Fibroblast of skin of right biceps (primary cell): ENCODE results near the gene FHIT.

ENCODE experiments used
- DNase-seq: peaks from one replicate; pipeline ENCODE4 v3.0.0-alpha.2; 2013

The FHIT gene

GRCh38 chr3:60388731-60389130, 862.5 kb downstream of the FHIT start:
- DNase-seq: no peak

GRCh38 chr3:60386306-60386705, 864.9 kb downstream of the FHIT start:
- no peak for DNase-seq

DNA sequence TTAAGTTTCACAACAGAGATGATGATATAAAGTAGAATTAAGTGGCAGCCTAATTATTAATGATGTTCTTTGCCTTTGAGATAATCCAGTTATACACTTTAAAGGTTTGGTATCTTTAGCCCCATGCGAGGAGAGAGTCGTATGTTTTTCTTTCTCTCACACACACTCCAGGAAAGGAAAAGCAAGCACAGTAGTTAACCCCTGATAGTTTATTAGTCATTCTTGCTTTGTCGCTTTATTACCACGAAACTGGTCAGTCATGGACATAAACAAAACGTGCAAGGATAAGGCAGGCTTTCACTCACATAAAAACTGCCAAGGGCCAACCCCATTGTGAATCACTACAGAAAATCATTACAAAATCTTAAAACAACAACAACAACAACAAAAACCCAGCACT, 866.9 kb downstream of the FHIT start:
- no peak for DNase-seq

DNA sequence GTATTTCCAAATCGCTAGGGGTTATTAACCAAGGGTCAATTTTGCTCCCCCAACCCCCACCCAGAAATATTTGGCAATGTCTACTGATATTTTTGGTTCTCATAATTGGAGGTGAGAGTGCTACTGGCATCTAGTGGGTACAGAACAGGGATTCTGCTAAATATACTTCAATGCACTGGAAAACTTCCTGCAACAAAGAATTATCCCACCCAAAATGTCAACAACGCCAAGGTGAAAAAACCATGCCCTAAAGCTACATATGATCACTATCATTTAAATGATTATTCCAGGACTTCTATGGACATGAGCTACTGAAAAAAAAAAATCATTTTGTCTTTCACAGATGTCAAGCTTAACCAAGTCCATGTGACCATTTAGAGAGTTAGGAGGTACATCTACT, 867.9 kb downstream of the FHIT start:
- no peak for DNase-seq

GRCh38 chr3:60366486-60366885, 884.8 kb downstream of the FHIT start:
- peak; percentile 22 for DNase-seq

DNA sequence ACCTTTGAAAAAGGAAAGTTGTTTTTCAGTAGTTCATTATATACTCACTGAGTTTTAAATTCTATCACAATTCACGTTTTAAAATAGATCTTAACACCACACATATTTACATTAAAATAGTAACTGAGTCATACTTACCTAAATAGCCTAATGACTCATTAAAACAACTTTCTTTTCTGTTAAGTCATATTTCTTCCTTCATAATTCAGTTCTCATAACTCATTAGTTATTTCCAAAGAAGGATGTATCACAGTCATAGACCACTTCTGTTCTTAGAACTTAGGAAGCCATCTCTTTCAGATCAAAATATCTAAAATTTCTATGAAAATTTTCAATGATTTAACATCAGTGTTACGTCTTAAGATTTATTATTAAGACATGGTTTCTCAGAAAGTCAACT, 885.9 kb downstream of the FHIT start:
- peak; percentile 64 for DNase-seq

DNA sequence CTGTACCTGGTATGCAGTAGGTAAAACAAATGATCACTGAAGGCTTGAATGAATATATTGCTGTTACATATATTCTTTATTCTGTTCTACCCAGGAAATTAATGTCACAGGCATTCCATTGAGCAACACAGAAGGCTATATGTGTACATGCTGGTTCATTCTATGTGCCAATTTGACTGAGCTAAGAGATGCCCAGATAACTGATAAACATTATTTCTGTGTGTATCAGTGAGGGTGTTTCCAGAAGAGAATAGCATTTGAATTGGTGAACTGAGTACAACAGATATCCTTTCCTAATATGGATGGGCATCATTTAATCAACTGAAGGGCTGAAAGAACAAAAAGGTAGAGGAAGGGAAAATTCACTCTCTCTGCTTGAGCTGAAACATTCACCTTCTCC, 886.8 kb downstream of the FHIT start:
- no peak for DNase-seq

GRCh38 chr3:60363817-60364216, 887.4 kb downstream of the FHIT start:
- no peak for DNase-seq

- no peak for DNase-seq
Measured at GRCh38 chr3:60355825-60356224, 895.4 kb downstream of the FHIT start.

GRCh38 chr3:60351481-60351880, 899.8 kb downstream of the FHIT start:
- DNase-seq: no peak

DNA sequence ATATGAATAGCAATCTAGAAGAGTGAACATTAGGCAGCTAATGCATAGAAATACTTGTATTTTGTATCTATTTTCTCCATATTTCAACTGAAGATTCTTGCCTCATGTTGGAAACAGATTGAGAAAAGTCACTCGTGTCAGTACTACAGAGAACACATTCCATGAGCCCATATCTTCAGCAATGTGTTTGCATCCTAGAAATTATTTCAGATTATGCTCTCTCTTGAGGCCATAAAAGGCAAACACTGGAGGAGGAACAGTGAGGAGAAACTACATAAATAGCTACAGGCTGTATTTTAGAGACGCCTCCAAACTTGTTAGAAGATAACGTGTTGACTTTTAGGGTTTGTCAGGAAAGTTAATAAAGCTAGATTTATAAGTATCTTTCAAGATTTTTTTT, 906.9 kb downstream of the FHIT start:
- no peak for DNase-seq

- no peak for DNase-seq
Measured at GRCh38 chr3:60343831-60344230, 907.4 kb downstream of the FHIT start.

DNA sequence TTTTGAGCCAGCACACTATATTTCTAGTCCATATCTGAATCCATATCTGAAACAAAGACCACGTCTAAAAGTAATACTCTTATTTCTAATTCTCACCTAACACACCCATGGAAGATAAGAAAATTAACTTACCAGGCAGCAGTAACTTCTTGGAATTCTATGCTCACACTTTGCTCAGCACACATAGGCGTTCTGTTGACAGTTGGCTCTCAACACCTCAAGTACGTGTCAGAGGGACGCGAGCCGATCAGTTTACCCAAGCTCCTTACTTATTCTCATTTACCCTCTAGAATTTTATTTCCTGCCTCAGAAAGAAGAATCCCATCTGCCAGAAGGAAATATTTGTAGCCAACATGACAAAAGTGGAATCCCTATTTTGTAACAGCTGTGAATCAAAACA, 911.9 kb downstream of the FHIT start:
- DNase-seq: no peak

GRCh38 chr3:60337421-60337820, 913.8 kb downstream of the FHIT start:
- DNase-seq: no peak

GRCh38 chr3:60336061-60336460, 915.2 kb downstream of the FHIT start:
- DNase-seq: no peak

DNA sequence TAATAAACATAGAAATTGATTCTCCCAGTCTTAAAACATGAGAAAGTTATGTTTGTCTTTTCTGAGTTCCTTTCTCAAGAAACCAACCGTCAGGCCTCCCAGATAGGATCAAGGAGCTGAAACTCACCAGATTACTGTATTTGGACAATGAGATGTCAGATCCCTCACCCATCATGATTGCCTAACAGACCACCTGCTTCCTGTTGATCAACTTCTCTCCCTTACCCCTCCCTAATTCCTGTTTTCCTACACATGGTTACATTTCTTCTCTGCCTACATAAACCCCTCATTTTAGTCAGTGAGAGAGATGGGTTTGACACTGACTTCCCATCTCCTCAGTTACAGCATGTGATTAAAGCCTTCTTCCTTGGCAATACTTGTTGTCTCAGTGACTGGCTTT, 917.5 kb downstream of the FHIT start:
- no peak for DNase-seq

DNA sequence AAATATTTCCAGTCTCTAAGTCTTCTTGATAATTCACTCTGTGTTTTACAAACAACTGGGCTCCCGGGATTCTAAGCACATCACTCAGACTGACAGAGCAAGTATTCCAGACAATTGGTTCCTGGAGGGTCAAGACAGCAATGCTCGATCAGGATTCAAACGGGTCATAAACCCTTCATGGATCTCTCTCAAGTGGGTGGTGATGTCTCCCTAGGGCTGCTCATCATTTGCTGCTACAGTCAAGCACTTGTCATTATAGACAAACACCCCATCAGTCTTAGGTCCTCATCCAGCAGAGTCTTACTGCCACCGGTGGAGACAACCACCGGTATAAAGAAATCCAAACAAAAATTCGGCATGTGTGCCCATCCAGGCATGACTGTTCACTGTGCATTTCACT, 921.1 kb downstream of the FHIT start:
- DNase-seq: no peak

GRCh38 chr3:60325610-60326170, 925.6 kb downstream of the FHIT start:
- no peak for DNase-seq

DNA sequence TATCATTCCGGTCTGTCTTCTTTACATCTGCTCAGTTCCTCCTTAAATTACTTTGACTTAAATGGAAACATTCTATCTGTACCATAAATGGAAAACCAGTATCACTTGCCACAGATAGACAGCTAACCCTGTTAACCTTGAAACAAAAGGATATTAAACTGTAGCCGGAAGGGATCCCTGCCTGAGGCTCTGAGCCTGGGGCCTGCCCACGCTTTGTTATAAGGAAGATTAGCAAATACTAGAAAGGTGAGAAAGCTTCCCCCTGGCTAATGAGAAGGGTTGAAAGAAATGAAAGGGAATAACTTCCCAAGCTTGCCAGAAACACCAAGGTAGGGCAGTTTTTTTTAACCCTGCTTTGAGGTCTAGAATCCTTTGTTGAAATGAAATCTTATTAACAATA, 927.6 kb downstream of the FHIT start:
- DNase-seq: no peak

DNA sequence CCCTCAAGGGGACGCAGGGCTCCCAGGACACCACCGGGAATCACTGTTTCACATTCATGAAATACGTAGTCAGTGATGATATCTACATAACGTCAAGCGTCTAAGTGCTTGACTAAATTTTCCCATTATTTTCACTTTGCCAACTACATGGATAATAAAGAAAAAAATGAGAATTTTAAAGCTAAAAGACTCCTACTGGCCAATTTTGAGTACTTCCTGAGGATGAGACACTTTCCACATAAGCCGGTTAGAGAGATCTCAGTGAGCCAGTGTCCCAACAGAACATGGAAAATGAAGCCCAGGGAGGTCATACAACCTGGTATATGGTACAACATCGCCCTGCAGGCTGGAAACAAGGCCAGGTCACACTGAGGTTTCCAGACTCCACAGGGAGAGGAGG, 928.1 kb downstream of the FHIT start:
- no peak for DNase-seq

GRCh38 chr3:60322298-60322856, 928.9 kb downstream of the FHIT start:
- no peak for DNase-seq

DNA sequence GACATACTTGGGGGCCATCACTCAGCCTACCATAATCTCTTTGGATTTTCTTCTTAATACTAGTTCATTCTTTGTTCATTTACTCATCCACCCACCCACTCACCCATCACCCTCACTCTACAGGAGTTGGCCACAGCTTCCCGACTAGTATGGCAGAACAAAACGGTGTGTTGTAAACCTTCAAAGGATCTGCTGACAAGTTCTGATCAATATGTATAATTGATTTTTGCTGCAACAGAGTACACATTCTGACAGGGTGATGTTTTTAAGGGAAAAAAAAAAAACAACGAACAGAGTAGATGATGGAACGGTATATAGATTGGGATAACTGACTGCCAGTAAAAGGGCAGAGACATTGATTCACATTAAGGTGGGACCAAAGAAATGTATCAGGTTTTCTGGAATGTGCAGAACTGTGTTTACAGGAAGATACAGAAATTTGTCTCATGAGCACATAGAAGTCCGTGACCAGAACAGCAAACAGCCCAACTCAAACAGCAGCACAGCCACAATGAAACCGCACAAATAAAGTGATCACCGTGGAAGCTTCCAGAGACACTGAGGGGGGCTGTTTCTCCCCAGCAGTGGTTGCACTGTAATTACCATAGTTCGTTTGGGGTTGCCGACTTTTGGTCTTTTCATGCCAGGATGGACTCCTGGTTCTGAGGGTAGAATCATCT, 931.9 kb downstream of the FHIT start:
- no peak for DNase-seq

DNA sequence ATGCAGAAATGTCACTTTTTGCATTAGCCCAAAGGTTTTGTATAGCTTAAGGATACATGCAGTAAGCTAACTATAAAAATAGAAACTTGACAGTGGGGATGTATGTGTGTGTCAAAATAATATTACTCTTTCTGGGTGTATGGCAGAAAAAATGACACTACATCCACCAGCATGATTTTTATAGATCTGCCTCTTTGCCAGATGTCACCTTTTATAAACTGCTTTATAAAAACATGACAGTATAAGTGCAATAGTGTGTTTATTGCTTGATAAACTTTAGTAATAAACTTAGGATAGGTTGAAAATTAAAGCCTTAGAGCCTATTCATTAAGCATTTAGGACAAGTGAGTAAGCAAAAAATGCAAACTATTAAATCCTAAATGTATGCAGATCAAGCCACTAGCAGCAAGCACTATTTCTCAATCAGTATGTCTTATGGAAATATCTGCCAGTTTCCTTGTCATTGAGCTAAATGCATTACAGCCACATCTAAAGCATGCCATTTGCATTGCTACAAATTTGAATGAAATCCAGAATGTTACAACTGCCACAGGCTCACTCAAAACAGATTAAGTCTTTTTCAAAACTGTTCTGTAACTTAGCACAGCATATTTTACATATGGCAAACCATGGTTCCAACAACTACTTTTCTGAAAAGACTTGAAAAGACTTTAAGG, 935.0 kb downstream of the FHIT start:
- DNase-seq: peak; percentile 92

GRCh38 chr3:60313951-60314461, 937.2 kb downstream of the FHIT start:
- no peak for DNase-seq
